Activated naive CD8-positive, alpha-beta T cell treated with anti-CD3 and anti-CD28 coated beads for 36 hours (primary cell): ENCODE results near the gene NBAS. TPM values are rescaled to one million over a fixed set of nuclear protein-coding genes. Genes with fewer than 3 reads are reported as not detected.
"Not testable (repeated sequence)": the region's sequence is repeated elsewhere in the genome, so short reads cannot be mapped to it uniquely, and the experiment has no call there.

Experiments
- DNase-seq: peaks from one replicate; pipeline ENCODE4 v3.0.0; 2021
- H3K27ac Mint-ChIP-seq: one replicate; pipeline ENCODE4 v1.8.0; 2022; ENCODE audit warnings: mild to moderate bottlenecking, moderate library complexity, mixed read lengths
- H3K27me3 Mint-ChIP-seq: one replicate; pipeline ENCODE4 v1.8.0; 2022; ENCODE audit warnings: mild to moderate bottlenecking, mixed read lengths
- H3K36me3 Mint-ChIP-seq: one replicate; pipeline ENCODE4 v1.8.0; 2021; ENCODE audit warnings: mild to moderate bottlenecking, mixed read lengths
- H3K4me1 Mint-ChIP-seq: one replicate; pipeline ENCODE4 v1.8.0; 2021; ENCODE audit warnings: mixed read lengths
- H3K4me3 Mint-ChIP-seq: one replicate; pipeline ENCODE4 v1.8.0; 2022; ENCODE audit warnings: mild to moderate bottlenecking, moderate library complexity, mixed read lengths
- H3K9me3 Mint-ChIP-seq: one replicate; pipeline ENCODE4 v1.8.0; 2022; ENCODE audit warnings: mixed read lengths
- total RNA-seq, 2 experiments: library from RNA; stranded (reverse); gene quantifications; one replicate each; pipeline ENCODE4 v1.2.3, GENCODE V29; 2021

The NBAS gene
- total RNA-seq, 2 experiments from 2014 or later = 34.1 to 38.2 TPM

GRCh38 chr2:15354596-15355366 lies 206.4 kb downstream of the NBAS start:
- H3K36me3 Mint-ChIP-seq = peaks cover 52% of the 10 kb centered on the region
- no peaks in the 10 kb centered on the region for H3K9me3 Mint-ChIP-seq
- no peaks in the 10 kb centered on the region for H3K27me3 Mint-ChIP-seq
- peaks cover 2% of the 10 kb centered on the region for H3K4me1 Mint-ChIP-seq
- H3K4me3 Mint-ChIP-seq = no peak overlapping the region
- H3K27ac Mint-ChIP-seq = no peak overlapping the region
- DNase-seq = no peak

- Mint-ChIP-seq H3K9me3 (no peaks in the 10 kb centered on the region), H3K27me3 (no peaks in the 10 kb centered on the region), H3K4me1 (peaks cover 2% of the 10 kb centered on the region), H3K27ac (no peak overlapping the region), H3K36me3 (peaks cover 49% of the 10 kb centered on the region), H3K4me3 (no peak overlapping the region)
- DNase-seq = no peak
Observed at GRCh38 chr2:15352363-15352762, 208.8 kb downstream of the NBAS start.

GRCh38 chr2:15348636-15349035 lies 212.5 kb downstream of the NBAS start:
- Mint-ChIP-seq H3K4me3 (no peak overlapping the region), H3K9me3 (peaks cover 1% of the 10 kb centered on the region), H3K36me3 (peaks cover 71% of the 10 kb centered on the region), H3K4me1 (no peaks in the 10 kb centered on the region), H3K27ac (no peak overlapping the region), H3K27me3 (no peaks in the 10 kb centered on the region)
- no peak for DNase-seq

GRCh38 chr2:15348045-15348444 lies 213.1 kb downstream of the NBAS start:
- Mint-ChIP-seq H3K9me3 (peaks cover 1% of the 10 kb centered on the region), H3K27me3 (no peaks in the 10 kb centered on the region), H3K36me3 (peaks cover 66% of the 10 kb centered on the region), H3K4me3 (no peak overlapping the region), H3K4me1 (no peaks in the 10 kb centered on the region), H3K27ac (no peak overlapping the region)
- DNase-seq = no peak

- Mint-ChIP-seq H3K27me3 (no peaks in the 10 kb centered on the region), H3K36me3 (peaks cover 58% of the 10 kb centered on the region), H3K4me1 (no peaks in the 10 kb centered on the region), H3K27ac (no peak overlapping the region), H3K9me3 (peaks cover 1% of the 10 kb centered on the region), H3K4me3 (no peak overlapping the region)
- no peak for DNase-seq
Observed at GRCh38 chr2:15346624-15347023, 214.5 kb downstream of the NBAS start.

GRCh38 chr2:15337996-15338666 lies 223.0 kb downstream of the NBAS start:
- H3K4me1 Mint-ChIP-seq = peaks cover 3% of the 10 kb centered on the region
- H3K9me3 Mint-ChIP-seq = no peaks in the 10 kb centered on the region
- no peak overlapping the region for H3K27ac Mint-ChIP-seq
- H3K36me3 Mint-ChIP-seq = peaks cover 33% of the 10 kb centered on the region
- H3K4me3 Mint-ChIP-seq = no peak overlapping the region
- no peaks in the 10 kb centered on the region for H3K27me3 Mint-ChIP-seq
- DNase-seq = no peak

- Mint-ChIP-seq H3K4me1 (peaks cover 3% of the 10 kb centered on the region), H3K4me3 (no peak overlapping the region), H3K9me3 (no peaks in the 10 kb centered on the region), H3K27me3 (no peaks in the 10 kb centered on the region), H3K27ac (no peak overlapping the region), H3K36me3 (peaks cover 22% of the 10 kb centered on the region)
- DNase-seq = no peak
Observed at GRCh38 chr2:15334644-15335326, 226.3 kb downstream of the NBAS start.

GRCh38 chr2:15331787-15332186 lies 229.3 kb downstream of the NBAS start:
- peaks cover 13% of the 10 kb centered on the region for H3K36me3 Mint-ChIP-seq
- no peak overlapping the region for H3K4me3 Mint-ChIP-seq
- DNase-seq = no peak
- H3K4me1 Mint-ChIP-seq = peaks cover 3% of the 10 kb centered on the region
- no peaks in the 10 kb centered on the region for H3K27me3 Mint-ChIP-seq
- no peak overlapping the region for H3K27ac Mint-ChIP-seq
- H3K9me3 Mint-ChIP-seq = no peaks in the 10 kb centered on the region

GRCh38 chr2:15325296-15325695 lies 235.8 kb downstream of the NBAS start:
- DNase-seq = no peak
- H3K9me3 Mint-ChIP-seq = peaks cover 8% of the 10 kb centered on the region
- no peaks in the 10 kb centered on the region for H3K4me1 Mint-ChIP-seq
- no peaks in the 10 kb centered on the region for H3K27me3 Mint-ChIP-seq
- peaks cover 44% of the 10 kb centered on the region for H3K36me3 Mint-ChIP-seq
- H3K27ac Mint-ChIP-seq = no peak overlapping the region
- no peak overlapping the region for H3K4me3 Mint-ChIP-seq

- no peaks in the 10 kb centered on the region for H3K27me3 Mint-ChIP-seq
- H3K27ac Mint-ChIP-seq = no peak overlapping the region
- peaks cover 64% of the 10 kb centered on the region for H3K36me3 Mint-ChIP-seq
- H3K9me3 Mint-ChIP-seq = peaks cover 22% of the 10 kb centered on the region
- H3K4me1 Mint-ChIP-seq = no peaks in the 10 kb centered on the region
- no peak overlapping the region for H3K4me3 Mint-ChIP-seq
- DNase-seq = no peak
Observed at GRCh38 chr2:15323227-15323626, 237.9 kb downstream of the NBAS start.

- not testable (repeated sequence) for H3K4me3 Mint-ChIP-seq, DNase-seq, H3K27ac Mint-ChIP-seq, H3K27me3 Mint-ChIP-seq, H3K4me1 Mint-ChIP-seq
- Mint-ChIP-seq H3K9me3 (peaks cover 30% of the 10 kb centered on the region), H3K36me3 (peaks cover 82% of the 10 kb centered on the region)
Observed at GRCh38 chr2:15321481-15321880, 239.7 kb downstream of the NBAS start.

GRCh38 chr2:15316370-15316814 lies 244.7 kb downstream of the NBAS start:
- no peak overlapping the region for H3K4me3 Mint-ChIP-seq
- H3K9me3 Mint-ChIP-seq = peaks cover 31% of the 10 kb centered on the region
- peaks cover 31% of the 10 kb centered on the region for H3K4me1 Mint-ChIP-seq
- no peaks in the 10 kb centered on the region for H3K27me3 Mint-ChIP-seq
- DNase-seq = peak; percentile 9
- H3K27ac Mint-ChIP-seq = no peak overlapping the region
- H3K36me3 Mint-ChIP-seq = peaks cover 81% of the 10 kb centered on the region

GRCh38 chr2:15315411-15315810 lies 245.7 kb downstream of the NBAS start:
- H3K4me1 Mint-ChIP-seq = peaks cover 34% of the 10 kb centered on the region
- H3K9me3 Mint-ChIP-seq = peaks cover 27% of the 10 kb centered on the region
- H3K27me3 Mint-ChIP-seq = no peaks in the 10 kb centered on the region
- peaks cover 73% of the 10 kb centered on the region for H3K36me3 Mint-ChIP-seq
- H3K4me3 Mint-ChIP-seq = no peak overlapping the region
- DNase-seq = no peak
- H3K27ac Mint-ChIP-seq = no peak overlapping the region

- Mint-ChIP-seq H3K9me3 (peaks cover 15% of the 10 kb centered on the region), H3K36me3 (peaks cover 66% of the 10 kb centered on the region), H3K27me3 (no peaks in the 10 kb centered on the region), H3K4me3 (no peak overlapping the region), H3K4me1 (peaks cover 34% of the 10 kb centered on the region), H3K27ac (no peak overlapping the region)
- no peak for DNase-seq
Observed at GRCh38 chr2:15313657-15314056, 247.5 kb downstream of the NBAS start.

- H3K27ac Mint-ChIP-seq = no peak overlapping the region
- peaks cover 57% of the 10 kb centered on the region for H3K36me3 Mint-ChIP-seq
- H3K4me1 Mint-ChIP-seq = peaks cover 32% of the 10 kb centered on the region
- no peak overlapping the region for H3K4me3 Mint-ChIP-seq
- H3K27me3 Mint-ChIP-seq = no peaks in the 10 kb centered on the region
- no peak for DNase-seq
- H3K9me3 Mint-ChIP-seq = peaks cover 3% of the 10 kb centered on the region
Observed at GRCh38 chr2:15311926-15312325, 249.2 kb downstream of the NBAS start.
